GM12873 (cell line): ENCODE results near the gene SENP3.

Source experiments
- TF ChIP-seq, protein P1 (sequence below): IDR thresholded peaks from 2 replicates; pipeline ENCODE4 v1.5.1; 2012; ENCODE audit warnings: low read depth, mild to moderate bottlenecking, moderate library complexity, low read length, control low read depth; ENCODE audit not compliant: insufficient read depth; ENCODE audit errors: missing control alignments

Gene SENP3

DNA sequence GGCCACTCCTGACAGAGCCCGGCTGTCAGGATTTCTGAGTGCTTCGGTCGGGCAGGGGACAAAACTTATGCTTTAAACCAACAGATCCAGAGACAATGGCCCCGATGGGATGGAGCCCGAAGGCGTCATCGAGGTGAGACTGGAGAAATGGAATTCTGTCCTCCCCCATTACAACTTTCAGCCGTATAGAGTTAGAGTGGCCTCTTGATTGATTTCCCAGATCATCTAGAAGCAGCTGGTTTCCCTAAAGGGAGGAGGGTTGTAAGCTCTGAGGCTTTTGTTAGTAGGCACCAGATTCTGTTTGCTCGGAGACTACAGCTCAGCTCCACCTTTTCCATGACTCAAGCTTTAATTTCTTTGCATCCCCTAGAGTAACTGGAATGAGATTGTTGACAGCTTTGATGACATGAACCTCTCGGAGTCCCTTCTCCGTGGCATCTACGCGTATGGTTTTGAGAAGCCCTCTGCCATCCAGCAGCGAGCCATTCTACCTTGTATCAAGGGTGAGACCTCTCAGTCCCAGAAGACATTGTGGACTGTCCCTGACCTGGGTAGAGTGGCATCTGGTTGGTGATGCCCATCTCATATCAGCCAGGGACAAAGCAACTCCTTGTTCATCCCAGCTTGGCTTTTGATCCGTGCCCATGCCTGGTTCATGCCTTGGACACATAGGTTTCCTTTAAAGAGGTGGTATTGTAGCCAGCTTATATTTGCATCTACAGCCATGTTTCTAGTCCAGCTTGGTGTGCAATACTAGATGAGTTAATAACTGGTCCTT, 12.6 kb downstream of the SENP3 start:
- TF ChIP-seq, protein P1, sequence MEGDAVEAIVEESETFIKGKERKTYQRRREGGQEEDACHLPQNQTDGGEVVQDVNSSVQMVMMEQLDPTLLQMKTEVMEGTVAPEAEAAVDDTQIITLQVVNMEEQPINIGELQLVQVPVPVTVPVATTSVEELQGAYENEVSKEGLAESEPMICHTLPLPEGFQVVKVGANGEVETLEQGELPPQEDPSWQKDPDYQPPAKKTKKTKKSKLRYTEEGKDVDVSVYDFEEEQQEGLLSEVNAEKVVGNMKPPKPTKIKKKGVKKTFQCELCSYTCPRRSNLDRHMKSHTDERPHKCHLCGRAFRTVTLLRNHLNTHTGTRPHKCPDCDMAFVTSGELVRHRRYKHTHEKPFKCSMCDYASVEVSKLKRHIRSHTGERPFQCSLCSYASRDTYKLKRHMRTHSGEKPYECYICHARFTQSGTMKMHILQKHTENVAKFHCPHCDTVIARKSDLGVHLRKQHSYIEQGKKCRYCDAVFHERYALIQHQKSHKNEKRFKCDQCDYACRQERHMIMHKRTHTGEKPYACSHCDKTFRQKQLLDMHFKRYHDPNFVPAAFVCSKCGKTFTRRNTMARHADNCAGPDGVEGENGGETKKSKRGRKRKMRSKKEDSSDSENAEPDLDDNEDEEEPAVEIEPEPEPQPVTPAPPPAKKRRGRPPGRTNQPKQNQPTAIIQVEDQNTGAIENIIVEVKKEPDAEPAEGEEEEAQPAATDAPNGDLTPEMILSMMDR: no peak

DNA sequence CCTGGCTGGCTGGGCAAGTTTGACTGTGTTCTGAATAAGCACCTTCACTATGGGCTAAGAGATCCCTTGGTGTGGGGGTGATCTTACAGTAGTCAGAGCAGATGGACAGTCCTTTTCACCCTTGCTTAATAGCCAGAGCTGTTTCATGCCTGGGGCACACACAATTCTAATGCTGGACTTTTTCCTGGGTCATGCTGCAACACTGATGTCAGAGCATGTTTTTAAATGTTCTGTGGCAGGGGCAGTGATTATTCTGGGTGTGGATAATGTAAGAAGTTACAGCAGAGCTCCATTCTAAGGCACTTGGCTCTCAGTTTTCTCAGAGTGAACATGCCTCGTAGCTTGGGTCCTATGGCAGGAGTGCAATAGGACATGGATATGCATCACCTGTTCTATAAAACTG, 13.8 kb downstream of the SENP3 start:
- TF ChIP-seq, protein P1: no peak

DNA sequence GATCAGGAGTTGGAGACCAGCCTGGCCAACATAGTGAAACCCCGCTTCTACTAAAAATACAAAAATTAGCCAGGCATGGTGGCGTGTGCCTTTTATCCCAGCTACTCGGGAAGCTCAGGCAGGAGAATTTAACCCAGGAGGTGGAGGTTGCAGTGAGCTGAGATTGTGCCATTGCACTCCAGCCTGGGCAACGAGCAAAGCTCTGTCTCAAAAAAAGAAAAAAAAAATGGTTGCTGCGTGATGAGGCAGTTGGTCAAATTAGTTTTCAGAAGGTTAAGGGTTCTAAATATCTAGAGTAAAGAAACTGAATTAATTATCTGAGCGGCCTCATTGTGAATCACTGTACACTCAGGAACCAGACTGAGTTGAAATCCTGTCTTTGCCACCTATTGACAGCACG, 14.2 kb downstream of the SENP3 start:
- TF ChIP-seq, protein P1: no peak

DNA sequence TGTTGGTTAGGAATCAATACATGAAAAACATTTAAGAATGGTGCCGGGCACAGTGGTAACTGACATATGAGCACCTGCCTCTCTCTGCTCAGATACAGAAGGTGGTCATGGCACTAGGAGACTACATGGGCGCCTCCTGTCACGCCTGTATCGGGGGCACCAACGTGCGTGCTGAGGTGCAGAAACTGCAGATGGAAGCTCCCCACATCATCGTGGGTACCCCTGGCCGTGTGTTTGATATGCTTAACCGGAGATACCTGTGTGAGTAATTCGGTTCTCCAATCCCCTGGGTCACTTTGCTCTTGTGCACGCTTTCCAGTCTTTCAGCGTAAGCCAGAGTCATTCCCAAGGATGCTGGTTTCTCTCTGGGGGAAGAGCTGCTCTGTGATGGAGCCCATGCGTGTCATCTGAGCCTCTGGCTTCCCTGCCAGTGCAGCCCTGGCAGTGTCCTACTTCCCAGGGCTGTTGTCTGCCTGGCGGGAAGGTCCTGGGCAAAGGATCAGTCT, 14.8 kb downstream of the SENP3 start:
- TF ChIP-seq, protein P1: no peak

DNA sequence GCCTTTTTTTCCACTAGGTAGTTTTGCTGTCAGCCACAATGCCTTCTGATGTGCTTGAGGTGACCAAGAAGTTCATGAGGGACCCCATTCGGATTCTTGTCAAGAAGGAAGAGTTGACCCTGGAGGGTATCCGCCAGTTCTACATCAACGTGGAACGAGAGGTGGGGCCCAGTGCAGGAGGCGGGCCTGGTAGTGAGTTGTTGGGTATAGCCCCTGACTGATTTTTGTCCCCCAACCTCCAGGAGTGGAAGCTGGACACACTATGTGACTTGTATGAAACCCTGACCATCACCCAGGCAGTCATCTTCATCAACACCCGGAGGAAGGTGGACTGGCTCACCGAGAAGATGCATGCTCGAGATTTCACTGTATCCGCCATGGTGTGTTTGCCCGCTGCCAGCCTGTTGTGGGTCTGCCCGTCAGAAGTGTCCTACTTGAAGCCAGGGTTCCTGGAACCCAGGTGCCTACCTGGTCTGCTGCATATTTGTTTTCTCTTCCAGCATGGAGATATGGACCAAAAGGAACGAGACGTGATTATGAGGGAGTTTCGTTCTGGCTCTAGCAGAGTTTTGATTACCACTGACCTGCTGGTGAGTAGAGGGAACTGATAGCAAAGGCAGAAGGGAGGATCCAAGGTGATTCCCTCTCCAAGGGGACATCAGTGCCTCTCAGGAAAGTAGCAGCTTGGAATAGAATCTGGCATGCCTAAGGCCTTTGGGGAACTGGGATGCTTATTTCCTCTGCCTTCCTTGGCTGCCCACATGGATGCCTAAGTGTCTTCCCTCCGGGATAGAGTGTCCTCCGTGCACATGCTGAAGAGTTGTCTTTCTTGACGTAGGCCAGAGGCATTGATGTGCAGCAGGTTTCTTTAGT, 15.8 kb downstream of the SENP3 start:
- TF ChIP-seq, protein P1: no peak

DNA sequence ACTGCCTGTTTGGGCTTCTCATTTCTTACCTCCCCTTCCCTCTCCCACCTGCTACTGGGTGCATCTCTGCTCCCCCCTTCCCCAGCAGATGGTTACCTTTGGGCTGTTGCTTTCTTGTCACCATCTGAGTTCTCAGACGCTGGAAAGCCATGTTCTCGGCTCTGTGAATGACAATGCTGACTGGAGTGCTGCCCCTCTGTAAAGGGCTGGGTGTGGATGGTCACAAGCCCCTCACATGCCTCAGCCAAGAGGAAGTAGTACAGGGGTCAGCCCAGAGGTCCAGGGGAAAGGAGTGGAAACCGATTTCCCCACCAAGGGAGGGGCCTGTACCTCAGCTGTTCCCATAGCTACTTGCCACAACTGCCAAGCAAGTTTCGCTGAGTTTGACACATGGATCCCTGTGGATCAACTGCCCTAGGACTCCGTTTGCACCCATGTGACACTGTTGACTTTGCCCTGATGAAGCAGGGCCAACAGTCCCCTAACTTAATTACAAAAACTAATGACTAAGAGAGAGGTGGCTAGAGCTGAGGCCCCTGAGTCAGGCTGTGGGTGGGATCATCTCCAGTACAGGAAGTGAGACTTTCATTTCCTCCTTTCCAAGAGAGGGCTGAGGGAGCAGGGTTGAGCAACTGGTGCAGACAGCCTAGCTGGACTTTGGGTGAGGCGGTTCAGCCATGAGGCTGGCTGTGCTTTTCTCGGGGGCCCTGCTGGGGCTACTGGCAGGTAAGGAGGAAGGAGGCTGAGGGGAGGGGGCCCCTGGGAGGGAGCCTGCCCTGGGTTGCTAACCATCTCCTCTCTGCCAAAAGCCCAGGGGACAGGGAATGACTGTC, 17.5 kb downstream of the SENP3 start, which contains the start of gene CD68:
Gene CD68 (plus strand): TSS at position 638 of the 833 bp plus-strand sequence. CDS start 40 bp downstream, at position 678.
- TF ChIP-seq, protein P1: no peak
